ENCODE data around the gene CCL22.

DNA sequence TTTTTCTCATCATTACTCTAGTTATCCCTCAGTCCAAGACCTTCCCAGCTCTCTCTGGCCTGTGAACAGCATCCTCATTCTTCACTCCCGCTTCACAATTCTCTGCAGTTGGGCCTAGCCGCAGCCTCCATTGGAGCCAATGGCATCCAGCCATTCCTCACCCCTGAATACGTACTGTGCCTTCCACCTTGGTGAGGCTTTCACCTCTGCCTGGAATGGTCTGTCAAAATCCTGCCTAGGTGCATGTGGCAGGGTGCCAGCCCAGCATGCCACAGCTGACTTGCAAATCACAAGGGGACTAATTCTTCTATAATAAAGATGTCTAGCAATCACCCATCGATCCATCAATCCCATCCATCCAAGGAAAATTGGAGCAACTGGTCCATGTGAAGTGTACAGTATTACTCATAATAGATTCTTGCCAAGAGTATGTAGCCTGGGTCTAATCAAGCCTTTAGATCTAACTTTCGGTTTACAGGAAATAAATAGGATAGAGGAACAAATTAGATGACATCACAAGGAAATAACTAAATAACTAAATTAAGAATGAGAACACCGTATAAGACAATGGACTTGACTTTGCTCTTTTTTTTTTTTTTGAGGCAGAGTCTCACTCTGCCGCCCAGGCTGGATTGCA, 8.7 kb downstream of the CCL22 start:
- no peak for TF ChIP-seq TAF1 (IDR thresholded peaks at IDR 0.05; ENCODE audit: low read depth)
- TF ChIP-seq, protein P1, sequence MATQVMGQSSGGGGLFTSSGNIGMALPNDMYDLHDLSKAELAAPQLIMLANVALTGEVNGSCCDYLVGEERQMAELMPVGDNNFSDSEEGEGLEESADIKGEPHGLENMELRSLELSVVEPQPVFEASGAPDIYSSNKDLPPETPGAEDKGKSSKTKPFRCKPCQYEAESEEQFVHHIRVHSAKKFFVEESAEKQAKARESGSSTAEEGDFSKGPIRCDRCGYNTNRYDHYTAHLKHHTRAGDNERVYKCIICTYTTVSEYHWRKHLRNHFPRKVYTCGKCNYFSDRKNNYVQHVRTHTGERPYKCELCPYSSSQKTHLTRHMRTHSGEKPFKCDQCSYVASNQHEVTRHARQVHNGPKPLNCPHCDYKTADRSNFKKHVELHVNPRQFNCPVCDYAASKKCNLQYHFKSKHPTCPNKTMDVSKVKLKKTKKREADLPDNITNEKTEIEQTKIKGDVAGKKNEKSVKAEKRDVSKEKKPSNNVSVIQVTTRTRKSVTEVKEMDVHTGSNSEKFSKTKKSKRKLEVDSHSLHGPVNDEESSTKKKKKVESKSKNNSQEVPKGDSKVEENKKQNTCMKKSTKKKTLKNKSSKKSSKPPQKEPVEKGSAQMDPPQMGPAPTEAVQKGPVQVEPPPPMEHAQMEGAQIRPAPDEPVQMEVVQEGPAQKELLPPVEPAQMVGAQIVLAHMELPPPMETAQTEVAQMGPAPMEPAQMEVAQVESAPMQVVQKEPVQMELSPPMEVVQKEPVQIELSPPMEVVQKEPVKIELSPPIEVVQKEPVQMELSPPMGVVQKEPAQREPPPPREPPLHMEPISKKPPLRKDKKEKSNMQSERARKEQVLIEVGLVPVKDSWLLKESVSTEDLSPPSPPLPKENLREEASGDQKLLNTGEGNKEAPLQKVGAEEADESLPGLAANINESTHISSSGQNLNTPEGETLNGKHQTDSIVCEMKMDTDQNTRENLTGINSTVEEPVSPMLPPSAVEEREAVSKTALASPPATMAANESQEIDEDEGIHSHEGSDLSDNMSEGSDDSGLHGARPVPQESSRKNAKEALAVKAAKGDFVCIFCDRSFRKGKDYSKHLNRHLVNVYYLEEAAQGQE (IDR thresholded peaks at IDR 0.05; ENCODE audit: low read depth): no peak

Measured in Ishikawa (cell line).